IMR-90 (cell line): ENCODE results near the gene SELENOH. TPM values are rescaled to one million over a fixed set of nuclear protein-coding genes. Genes with fewer than 3 reads are reported as not detected.

Experiments
- ATAC-seq: fragments of 200-7000 bp; cut with Tn5 transposase; 2 replicates; pipeline ENCODE4 v1.9.1; 2020; ENCODE audit warnings: low read depth, mild to moderate bottlenecking, moderate library complexity
- BruUV-seq: library from RNA; stranded (reverse); fragments of 400-500 nt; replicated peaks from 2 replicates; lab custom pipeline; 2021; lab: Mats Ljungman, UMichigan
- CTCF ChIA-PET: fragments of 300-600 bp; formaldehyde crosslinking; extraction: SDS; loops from one replicate; lab custom pipeline; 2021; ENCODE audit warnings: antibody characterized with exemption; lab: Yijun Ruan, JAX
- POLR2A ChIA-PET: fragments of 300-600 bp; sonication (Branson Sonifier 250); formaldehyde crosslinking; loops from one replicate; lab custom pipeline; 2022; ENCODE audit warnings: antibody characterized with exemption; ENCODE audit not compliant: unreplicated experiment; lab: Charles Lee
- DNase-seq: peaks from one replicate; pipeline ENCODE4 v3.0.0; 2013
- H2AFZ ChIP-seq: replicated peaks from 2 replicates; pipeline ENCODE3; 2013; ENCODE audit warnings: low read length, mild to moderate bottlenecking; ENCODE audit not compliant: poor library complexity
- H2AK5ac ChIP-seq: 2 replicates; pipeline ENCODE4 v1.6.1; 2013; ENCODE audit warnings: low read depth, low read length, inconsistent platforms
- H2AK9ac ChIP-seq: replicated peaks from 2 replicates; pipeline ENCODE3; 2013; ENCODE audit warnings: mild to moderate bottlenecking, low read depth, low read length, moderate library complexity; ENCODE audit not compliant: poor library complexity
- H2BK120ac ChIP-seq: 2 replicates; pipeline ENCODE4 v1.6.1; 2013; ENCODE audit warnings: low read depth, low read length, inconsistent platforms
- H2BK15ac ChIP-seq: 3 replicates; pipeline ENCODE4 v1.6.1; 2013; ENCODE audit warnings: low read depth, low read length, inconsistent platforms
- H2BK20ac ChIP-seq: 2 replicates; pipeline ENCODE4 v1.6.1; 2013; ENCODE audit warnings: low read depth, mild to moderate bottlenecking, inconsistent platforms, low read length, moderate library complexity
- H2BK5ac ChIP-seq: 2 replicates; pipeline ENCODE4 v1.6.1; 2013; ENCODE audit warnings: mild to moderate bottlenecking, low read depth, low read length, inconsistent platforms; ENCODE audit not compliant: poor library complexity, severe bottlenecking
- H3K14ac ChIP-seq: replicated peaks from 2 replicates; pipeline ENCODE4 v1.6.1; 2013; ENCODE audit warnings: low read depth, low read length, inconsistent platforms
- H3K18ac ChIP-seq: 2 replicates; pipeline ENCODE4 v1.6.1; 2013; ENCODE audit warnings: low read depth, low read length, control low read depth
- H3K23ac ChIP-seq: 2 replicates; pipeline ENCODE4 v1.6.1; 2013; ENCODE audit warnings: low read depth, low read length, inconsistent platforms
- H3K27ac ChIP-seq: 2 replicates; pipeline ENCODE4 v1.5.1; 2013; ENCODE audit warnings: mild to moderate bottlenecking, control low read depth, low read length; ENCODE audit not compliant: insufficient read depth
- H3K27me3 ChIP-seq: 2 replicates; pipeline ENCODE4 v1.6.1; 2013; ENCODE audit warnings: low read length; ENCODE audit not compliant: control insufficient read depth, insufficient read depth
- H3K36me3 ChIP-seq: 2 replicates; pipeline ENCODE4 v1.6.1; 2013; ENCODE audit warnings: low read length, mixed read lengths; ENCODE audit not compliant: control insufficient read depth, insufficient read depth
- H3K4ac ChIP-seq: 2 replicates; pipeline ENCODE4 v1.6.1; 2013; ENCODE audit warnings: low read depth, low read length, inconsistent platforms
- H3K4me1 ChIP-seq: 2 replicates; pipeline ENCODE4 v1.6.1; 2013; ENCODE audit warnings: low read length, mixed read lengths; ENCODE audit not compliant: control insufficient read depth, insufficient read depth
- H3K4me2 ChIP-seq: 2 replicates; pipeline ENCODE4 v1.6.1; 2013; ENCODE audit warnings: low read depth, mild to moderate bottlenecking, control low read depth, low read length, moderate library complexity
- H3K4me3 ChIP-seq: 2 replicates; pipeline ENCODE4 v1.5.1; 2013; ENCODE audit warnings: low read depth, mild to moderate bottlenecking, control low read depth, low read length, moderate library complexity; ENCODE audit not compliant: insufficient read depth
- H3K56ac ChIP-seq: 2 replicates; pipeline ENCODE4 v1.6.1; 2013; ENCODE audit warnings: low read length, inconsistent platforms; ENCODE audit not compliant: insufficient read depth; ENCODE audit errors: extremely low read depth
- H3K79me1 ChIP-seq, 2 experiments: 2 replicates each; pipeline ENCODE4 v1.6.1; 2013; ENCODE audit warnings: low read length in 2 of 2, inconsistent platforms in 1 of 2, low read depth in 1 of 2
- H3K9ac ChIP-seq: 2 replicates; pipeline ENCODE4 v1.6.1; 2013; ENCODE audit warnings: low read depth, low read length, control low read depth
- H3K9me1 ChIP-seq: 2 replicates; pipeline ENCODE4 v1.6.1; 2013; ENCODE audit warnings: low read length, inconsistent platforms; ENCODE audit not compliant: insufficient read depth
- H3K9me3 ChIP-seq: 2 replicates; pipeline ENCODE4 v1.6.1; 2013; ENCODE audit warnings: low read length; ENCODE audit not compliant: control insufficient read depth, insufficient read depth
- H4K20me1 ChIP-seq: 2 replicates; pipeline ENCODE4 v1.6.1; 2013; ENCODE audit warnings: low read length, inconsistent platforms; ENCODE audit not compliant: insufficient read depth
- H4K5ac ChIP-seq: 2 replicates; pipeline ENCODE4 v1.6.1; 2013; ENCODE audit warnings: mild to moderate bottlenecking, low read depth, low read length, control low read depth
- H4K8ac ChIP-seq, 2 experiments: 2 replicates each; pipeline ENCODE4 v1.6.1; 2013; ENCODE audit warnings: low read depth in 2 of 2, low read length in 2 of 2, control low read depth in 1 of 2, inconsistent platforms in 1 of 2
- H4K91ac ChIP-seq: 2 replicates; pipeline ENCODE4 v1.6.1; 2013; ENCODE audit warnings: low read depth, low read length, inconsistent platforms; ENCODE audit not compliant: insufficient read depth
- BHLHE40 ChIP-seq: fragments of 150-350 bp; IDR thresholded peaks from 2 replicates; pipeline ENCODE4 v1.6.1; 2016; ENCODE audit warnings: mild to moderate bottlenecking, low read depth, low read length
- ELK1 ChIP-seq: fragments of 150-350 bp; IDR thresholded peaks from 2 replicates; pipeline ENCODE4 v1.6.1; 2016; ENCODE audit warnings: low read depth, mild to moderate bottlenecking, low read length, moderate library complexity, borderline replicate concordance
- FOS ChIP-seq: fragments of 150-350 bp; IDR thresholded peaks from 2 replicates; pipeline ENCODE4 v1.6.1; 2016; ENCODE audit warnings: low read depth, low read length
- MAFK ChIP-seq: IDR thresholded peaks from 2 replicates; pipeline ENCODE4 v1.6.1; 2012; ENCODE audit warnings: low read depth, low read length, improper control_type of control experiment
- MXI1 ChIP-seq: IDR thresholded peaks from 2 replicates; pipeline ENCODE4 v1.6.1; 2012; ENCODE audit warnings: low read depth, mild to moderate bottlenecking, low read length, moderate library complexity, borderline replicate concordance
- NFE2L2 ChIP-seq: fragments of 150-350 bp; IDR thresholded peaks from 2 replicates; pipeline ENCODE4 v1.6.1; 2016; ENCODE audit warnings: low read depth, mild to moderate bottlenecking, low read length
- POLR2A ChIP-seq: IDR thresholded peaks from 2 replicates; pipeline ENCODE4 v1.6.1; 2012; ENCODE audit warnings: mild to moderate bottlenecking, low read depth, low read length
- RCOR1 ChIP-seq: IDR thresholded peaks from 2 replicates; pipeline ENCODE4 v1.6.1; 2012; ENCODE audit warnings: mild to moderate bottlenecking, low read length, improper control_type of control experiment; ENCODE audit not compliant: insufficient replicate concordance
- RFX5 ChIP-seq: IDR thresholded peaks from 2 replicates; pipeline ENCODE4 v1.8.0; 2012; ENCODE audit warnings: low read depth, mild to moderate bottlenecking, low read length, moderate library complexity
- SMC3 ChIP-seq: fragments of 150-350 bp; IDR thresholded peaks from 2 replicates; pipeline ENCODE4 v1.6.1; 2016; ENCODE audit warnings: low read depth, mild to moderate bottlenecking, antibody characterized with exemption, low read length, moderate library complexity
- USF2 ChIP-seq: fragments of 150-350 bp; IDR thresholded peaks from 2 replicates; pipeline ENCODE4 v1.6.1; 2017; ENCODE audit warnings: mild to moderate bottlenecking, antibody characterized with exemption, low read length, low read depth
- WGBS, 2 experiments: methylation state at CpG; one replicate each; pipeline versions ENCODE4 v1.1.5 to v1.1.7; 2013; ENCODE audit warnings: missing lambda C conversion rate in 2 of 2; ENCODE audit not compliant: insufficient read length in 1 of 2; ENCODE audit errors: extremely low coverage in 2 of 2; 5-methylcytosine and 5-hydroxymethylcytosine counted together
- dilution Hi-C: fragments of 300-500 bp; cut with HindIII; formaldehyde crosslinking; loops from one replicate; pipeline ENCODE4 v1.14.3; 2018; ENCODE audit warnings: low sequenced_read_pairs; ENCODE audit not compliant: unreplicated experiment
- in situ Hi-C: fragments of 300-500 bp; cut with MboI; formaldehyde crosslinking; loops from 3 replicates; pipeline ENCODE4 v1.14.3; 2019; ENCODE audit warnings: low sequenced_read_pairs, inconsistent platforms, mixed read lengths
- intact Hi-C: fragments of 100-400 bp; cut with micrococcal nuclease; formaldehyde crosslinking; loops from 2 replicates; pipeline ENCODE4 v1.10.0; 2022
- polyA plus RNA-seq, 3 experiments: library from polyadenylated mRNA; depleted of rRNA; stranded (reverse); fragments of >200 nt; gene quantifications; 2 replicates each; pipeline ENCODE4 v1.2.3, GENCODE V29; 2012; ENCODE audit warnings: low replicate concordance in 1 of 3
- total RNA-seq: library from RNA; depleted of rRNA; stranded (reverse); fragments of >200 nt; gene quantifications from 2 replicates; pipeline ENCODE4 v1.2.3, GENCODE V29; 2012
- TF ChIP-seq, protein P1 (sequence below): conservative IDR thresholded peaks from 2 replicates; pipeline ENCODE4 v1.5.1; 2012; ENCODE audit warnings: mild to moderate bottlenecking, low read depth, low read length, improper control_type of control experiment

Gene SELENOH
- total and polyA plus RNA-seq, 2 of the 4 experiments (the other 2 are of a cell fraction) = 40.3 to 107 TPM

GRCh38 chr11:57778318-57779037, 37.2 kb downstream of the SELENOH start:
- H3K23ac ChIP-seq = peak overlapping the region; percentile 61
- peak overlapping the region; percentile 61; the same call in 1 of the 2 replicates for H2AK5ac ChIP-seq
- peak overlapping the region; percentile 22; the same call in 1 of the 3 replicates for H2BK15ac ChIP-seq
- BruUV-seq = no TSS peak
- H3K18ac ChIP-seq = peak overlapping the region; percentile 69; the same call in 1 of the 2 replicates
- peak overlapping the region; percentile 89 for H3K4me2 ChIP-seq
- H3K14ac ChIP-seq = peak overlapping the region; percentile 57
- peaks cover 14 to 72% of the 10 kb centered on the region in 2 experiments; a peak in 3 of 4 replicates for H3K79me1 ChIP-seq
- ChIA-PET POLR2A (interaction anchor here (0.7 to 1.1 kb wide), 2 partner anchors 14 to 17 kb away, joined by 3 to 7 read pairs; partner anchors contain the start of gene CTNND1), CTCF (interaction anchor here (0.6 to 1.6 kb wide), 4 partner anchors 14 to 545 kb away, joined by 4 to 7 read pairs (median 4); partner anchors contain the start of gene CTNND1)
- peak overlapping the region; percentile 21; the same call in 1 of the 2 replicates for H3K4me3 ChIP-seq
- H4K91ac ChIP-seq = peak overlapping the region; percentile 51
- peak overlapping the region; percentile 41; the same call in 1 of the 2 replicates for H3K56ac ChIP-seq
- intact Hi-C loops (loop anchor here (2.0 kb wide), 1 partner anchor 38 kb away; the partner anchor contains the start of gene SELENOH), in situ Hi-C loops (no loop called here), dilution Hi-C loops (no loop called here)
- peak overlapping the region; percentile 68; the same call in 1 of the 2 replicates for H3K4ac ChIP-seq
- peak overlapping the region; percentile 71 for H2BK5ac ChIP-seq
- peak overlapping the region; percentile 70 for H2BK20ac ChIP-seq
- peaks cover 5% of the 10 kb centered on the region for H3K36me3 ChIP-seq
- H2AK9ac ChIP-seq = peak overlapping the region; percentile 33
- H2BK120ac ChIP-seq = peak overlapping the region; percentile 46
- peak; percentile 88 for ATAC-seq
- H2AFZ ChIP-seq = no peak overlapping the region
- 0% methylated on average over 2 of the region's 6 CpGs; no CpG with 5 or more reads in 1 of the 2 experiments for WGBS, 2 experiments
- peaks cover 31% of the 10 kb centered on the region for H3K4me1 ChIP-seq
- H3K9me3 ChIP-seq = no peaks in the 10 kb centered on the region
- H3K9ac ChIP-seq = peak overlapping the region; percentile 73
- peak overlapping the region; percentile 31 to 46; a peak in 3 of 4 replicates for H4K8ac ChIP-seq
- H3K27me3 ChIP-seq = no peaks in the 10 kb centered on the region
- peak; percentile 98 for DNase-seq
- H3K9me1 ChIP-seq = peaks cover 23% of the 10 kb centered on the region
- H4K5ac ChIP-seq = peak overlapping the region; percentile 60
- peaks cover 98% of the 10 kb centered on the region for H4K20me1 ChIP-seq
- peak overlapping the region; percentile 88 for H3K27ac ChIP-seq
- TF ChIP-seq ELK1 (no peak), RCOR1 (no peak), POLR2A (no peak; the same call in 1 of the 2 replicates), NFE2L2 (no peak), BHLHE40 (peak; percentile 58; the same call in 1 of the 2 replicates), MXI1 (no peak), MAFK (peak; percentile 57; the same call in 1 of the 2 replicates), FOS (peak; percentile 21; the same call in 1 of the 2 replicates), USF2 (0 out of 2 replicates have a peak, but pooled peaks have one; percentile 17), SMC3 (no peak), RFX5 (no peak)
- TF ChIP-seq, protein P1, sequence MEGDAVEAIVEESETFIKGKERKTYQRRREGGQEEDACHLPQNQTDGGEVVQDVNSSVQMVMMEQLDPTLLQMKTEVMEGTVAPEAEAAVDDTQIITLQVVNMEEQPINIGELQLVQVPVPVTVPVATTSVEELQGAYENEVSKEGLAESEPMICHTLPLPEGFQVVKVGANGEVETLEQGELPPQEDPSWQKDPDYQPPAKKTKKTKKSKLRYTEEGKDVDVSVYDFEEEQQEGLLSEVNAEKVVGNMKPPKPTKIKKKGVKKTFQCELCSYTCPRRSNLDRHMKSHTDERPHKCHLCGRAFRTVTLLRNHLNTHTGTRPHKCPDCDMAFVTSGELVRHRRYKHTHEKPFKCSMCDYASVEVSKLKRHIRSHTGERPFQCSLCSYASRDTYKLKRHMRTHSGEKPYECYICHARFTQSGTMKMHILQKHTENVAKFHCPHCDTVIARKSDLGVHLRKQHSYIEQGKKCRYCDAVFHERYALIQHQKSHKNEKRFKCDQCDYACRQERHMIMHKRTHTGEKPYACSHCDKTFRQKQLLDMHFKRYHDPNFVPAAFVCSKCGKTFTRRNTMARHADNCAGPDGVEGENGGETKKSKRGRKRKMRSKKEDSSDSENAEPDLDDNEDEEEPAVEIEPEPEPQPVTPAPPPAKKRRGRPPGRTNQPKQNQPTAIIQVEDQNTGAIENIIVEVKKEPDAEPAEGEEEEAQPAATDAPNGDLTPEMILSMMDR = no peak
